GM21737 (cell line): ENCODE data around the gene TGFBR2.
A peak's percentile ranks its signal among the peaks of the same experiment; 100 is the strongest.

Experiments used
- ATAC-seq: cut with Tn5 transposase; IDR thresholded peaks from one replicate; pipeline ENCODE4 v1.9.1; 2021; ENCODE audit warnings: mild to moderate bottlenecking, moderate library complexity; ENCODE audit not compliant: unreplicated experiment

TGFBR2 gene

DNA sequence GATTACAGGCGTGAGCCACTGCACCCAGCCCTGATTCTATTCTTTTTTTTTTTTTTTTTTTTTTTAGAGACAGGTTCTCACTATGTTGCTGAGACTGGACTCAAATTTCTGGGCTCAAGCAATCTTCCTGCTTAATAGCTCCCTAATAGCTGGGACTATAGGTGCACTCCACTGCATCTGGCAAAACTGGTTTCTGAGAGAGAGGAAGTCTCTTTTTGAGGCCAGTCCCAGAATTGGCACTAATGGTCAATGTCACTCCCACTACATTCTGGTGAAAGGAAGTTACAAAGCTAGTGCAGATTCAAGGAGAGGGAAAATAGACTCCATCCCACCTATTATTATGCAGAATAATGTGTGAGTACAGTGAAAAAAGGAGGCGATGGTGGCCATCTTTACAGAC is 5.8 kb upstream of the TGFBR2 start:
- no peak for ATAC-seq

GRCh38 chr3:30602946-30603345 is 3.5 kb upstream of the TGFBR2 start:
- ATAC-seq: no peak

DNA sequence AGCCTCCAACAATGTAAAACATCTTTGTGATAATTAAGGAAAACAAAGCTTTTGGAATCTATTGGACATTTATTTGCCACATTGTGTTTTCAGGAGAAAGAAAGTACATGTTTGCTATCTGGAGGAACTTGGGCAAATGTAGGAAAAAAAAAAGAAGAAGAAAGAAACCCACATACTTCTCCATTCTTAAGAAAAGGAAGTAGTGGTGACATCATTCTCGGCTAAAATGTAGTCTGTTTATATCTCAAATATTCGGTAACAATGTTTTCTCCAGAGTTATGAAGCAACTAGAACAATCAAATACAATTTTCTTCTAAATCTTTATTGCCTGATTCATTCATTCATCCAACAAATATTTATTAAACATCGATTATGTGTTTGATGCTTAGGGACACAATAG is 2.3 kb upstream of the TGFBR2 start:
- no peak for ATAC-seq

DNA sequence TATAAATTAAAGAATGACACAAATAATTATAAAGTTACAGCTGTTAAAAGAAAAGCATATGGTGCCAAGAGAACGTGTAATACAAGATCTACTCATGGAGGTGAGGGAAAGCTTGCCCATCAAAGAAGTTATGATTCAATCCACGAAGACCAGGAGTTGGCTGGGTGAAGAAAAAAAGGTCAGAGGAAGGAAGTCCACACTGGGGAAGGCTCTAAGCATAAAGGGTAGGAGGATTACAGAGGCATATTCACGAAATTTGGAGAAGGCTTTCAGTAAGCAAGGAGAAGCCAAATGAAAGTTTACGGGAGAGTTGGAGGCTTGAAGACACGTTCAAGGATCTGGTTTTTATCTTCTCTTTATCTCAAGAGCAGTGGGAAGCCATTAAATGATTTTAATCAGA is 1.8 kb upstream of the TGFBR2 start:
- no peak for ATAC-seq

- ATAC-seq: no peak
These were observed 1.4 kb upstream of the TGFBR2 start for GRCh38 chr3:30605005-30605404.

- no peak for ATAC-seq
These were observed 598 bp upstream of the TGFBR2 start for GRCh38 chr3:30605706-30606300.

GRCh38 chr3:30607032-30607833 is 832 bp downstream of the TGFBR2 start:
- ATAC-seq: peak; percentile 52

DNA sequence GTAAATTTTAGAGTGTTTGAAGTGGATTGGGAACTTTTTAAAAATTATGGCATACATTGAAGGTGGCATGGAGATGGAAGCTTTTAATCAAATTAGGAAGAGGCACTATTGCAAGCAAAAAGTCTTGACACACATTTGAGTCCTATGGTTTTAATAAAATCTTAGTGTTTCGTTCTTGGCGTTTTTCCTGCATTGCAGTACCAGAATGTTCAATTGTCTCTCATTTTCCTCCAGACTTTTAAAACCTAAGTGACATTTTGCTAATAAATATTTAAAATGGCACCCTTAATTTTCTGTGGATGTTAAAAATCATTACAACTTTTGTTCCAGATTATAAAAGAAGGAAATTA is 2.2 kb downstream of the TGFBR2 start:
- no peak for ATAC-seq

GRCh38 chr3:30609930-30610701 is 3.7 kb downstream of the TGFBR2 start:
- no peak for ATAC-seq

DNA sequence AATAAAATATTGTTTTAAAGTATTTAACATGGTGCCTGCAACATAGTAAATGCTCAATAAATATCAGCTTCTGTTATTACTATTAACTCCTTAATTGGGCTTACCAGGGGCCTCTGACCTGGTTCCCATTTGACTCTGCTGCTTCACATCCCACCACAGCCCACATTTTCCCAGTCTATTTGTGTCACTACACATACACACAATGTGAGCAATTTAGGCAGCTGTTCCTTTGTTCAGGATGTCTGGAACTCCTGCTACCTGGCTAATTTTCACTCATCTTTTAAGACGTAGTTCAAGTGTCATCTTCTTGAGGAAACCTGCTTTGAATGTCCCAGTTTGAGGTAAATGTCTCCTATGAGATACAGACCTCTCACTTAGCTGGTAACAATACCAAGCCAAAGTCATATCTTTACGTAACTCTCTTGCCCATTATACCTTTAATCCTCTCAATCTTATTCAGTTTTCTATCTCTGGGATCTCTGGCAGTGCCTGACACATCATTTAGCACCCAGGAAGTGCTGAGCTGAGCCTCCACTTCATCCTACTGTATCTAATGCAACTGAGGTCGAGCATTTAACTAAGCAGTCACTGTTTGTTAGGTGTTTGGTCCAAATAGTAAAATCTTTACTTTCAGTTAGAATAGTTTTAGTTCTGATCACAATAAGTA is 4.4 kb downstream of the TGFBR2 start:
- ATAC-seq: no peak

DNA sequence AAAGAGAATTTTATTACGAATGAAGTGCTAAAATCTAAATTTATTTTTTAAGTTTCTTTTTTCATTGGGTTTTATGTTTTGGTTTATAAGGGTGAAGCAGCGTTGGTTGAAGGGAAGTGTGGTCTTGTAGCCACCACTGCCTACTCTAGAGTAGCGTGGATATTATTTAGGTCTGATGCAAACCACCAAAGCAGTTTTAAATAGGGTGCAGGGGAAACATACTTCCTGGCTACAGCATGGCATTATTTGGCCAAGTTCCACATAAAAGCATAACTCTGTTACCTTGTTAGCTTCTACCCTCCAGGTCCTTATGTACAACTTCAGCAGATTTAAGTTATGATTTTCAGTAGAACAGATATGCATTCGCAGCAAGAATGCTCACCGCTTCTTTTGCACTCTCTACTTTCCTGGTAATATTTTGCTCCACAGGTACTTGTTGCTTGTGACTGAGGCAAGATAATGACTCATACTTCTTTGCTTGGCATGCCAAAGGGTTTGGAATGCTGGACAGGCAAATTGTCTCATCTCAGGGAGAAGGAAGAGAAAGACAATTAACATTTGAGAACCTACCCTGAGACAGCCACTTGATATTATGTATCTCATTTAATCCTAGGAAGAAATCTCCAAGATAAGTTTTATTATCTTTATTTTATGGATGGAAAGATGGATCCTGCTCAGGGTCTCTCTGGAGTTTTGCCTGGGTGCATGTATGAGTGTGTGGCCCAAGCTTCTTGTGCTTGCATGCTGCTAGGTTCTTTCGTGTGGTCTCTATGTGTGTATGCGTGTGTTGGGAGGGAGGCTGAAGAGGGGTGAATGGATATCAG is 5.4 kb downstream of the TGFBR2 start:
- ATAC-seq: no peak

GRCh38 chr3:30612437-30613132 is 6.2 kb downstream of the TGFBR2 start:
- ATAC-seq: no peak

GRCh38 chr3:30613133-30613825 is 6.9 kb downstream of the TGFBR2 start:
- no peak for ATAC-seq

DNA sequence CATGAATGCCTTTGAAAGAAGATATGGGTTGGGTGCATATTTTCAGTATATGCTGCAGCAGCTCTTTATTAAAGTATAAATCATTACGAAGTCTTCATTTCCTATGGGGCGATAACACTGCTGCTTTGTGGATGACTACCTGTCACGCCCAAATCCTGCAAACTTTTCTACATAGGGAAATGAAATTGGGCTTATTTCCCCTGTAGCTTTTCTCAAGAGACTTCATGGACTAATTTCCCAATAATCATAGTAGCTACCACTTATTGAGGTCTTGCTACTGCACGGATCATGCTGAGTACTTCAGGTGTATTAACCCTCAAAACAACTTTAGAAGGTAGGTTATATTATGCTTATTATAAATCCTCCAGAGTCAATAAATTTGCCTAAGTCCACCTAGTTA is 8.0 kb downstream of the TGFBR2 start:
- no peak for ATAC-seq

- ATAC-seq: no peak
These were observed 8.5 kb downstream of the TGFBR2 start for GRCh38 chr3:30614943-30615342.

GRCh38 chr3:30615615-30616346 is 9.4 kb downstream of the TGFBR2 start:
- no peak for ATAC-seq

DNA sequence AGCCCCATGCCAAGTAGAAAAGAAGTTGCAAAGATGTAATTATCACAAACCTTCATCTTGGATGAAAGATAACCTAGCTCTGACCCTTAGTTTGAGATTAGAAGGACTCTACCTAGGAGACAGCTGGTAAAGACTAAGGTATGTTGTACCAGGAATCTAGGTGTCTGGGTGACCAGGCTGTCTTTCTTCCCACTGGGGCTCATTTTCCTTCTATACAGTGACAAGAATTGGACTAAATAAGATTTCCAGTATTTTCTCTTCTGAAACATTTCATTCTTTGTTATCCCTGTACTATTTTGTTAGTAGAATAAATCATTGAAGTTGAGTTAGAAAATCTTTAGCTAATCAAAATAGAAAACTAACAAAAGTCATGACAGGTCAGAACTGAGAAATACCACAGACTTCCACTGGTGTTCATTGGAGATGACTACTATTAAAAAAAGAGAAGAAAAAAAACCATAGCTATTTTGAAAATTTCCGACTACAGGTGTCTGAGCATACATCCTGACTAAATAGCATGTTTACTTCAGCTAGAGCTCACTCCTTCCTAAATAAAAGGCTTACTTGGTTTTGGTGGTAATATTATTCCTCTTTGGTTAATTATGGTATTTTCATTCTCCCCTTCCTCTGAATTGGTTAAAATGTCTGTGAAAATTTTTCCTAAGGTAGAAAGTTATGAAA is 10.1 kb downstream of the TGFBR2 start:
- ATAC-seq: no peak

GRCh38 chr3:30617069-30617468 is 10.7 kb downstream of the TGFBR2 start:
- no peak for ATAC-seq
